ENCODE measurements around the gene STARD7.
A peak's percentile ranks its signal among the peaks of the same experiment; 100 is the strongest.

Gene STARD7

DNA sequence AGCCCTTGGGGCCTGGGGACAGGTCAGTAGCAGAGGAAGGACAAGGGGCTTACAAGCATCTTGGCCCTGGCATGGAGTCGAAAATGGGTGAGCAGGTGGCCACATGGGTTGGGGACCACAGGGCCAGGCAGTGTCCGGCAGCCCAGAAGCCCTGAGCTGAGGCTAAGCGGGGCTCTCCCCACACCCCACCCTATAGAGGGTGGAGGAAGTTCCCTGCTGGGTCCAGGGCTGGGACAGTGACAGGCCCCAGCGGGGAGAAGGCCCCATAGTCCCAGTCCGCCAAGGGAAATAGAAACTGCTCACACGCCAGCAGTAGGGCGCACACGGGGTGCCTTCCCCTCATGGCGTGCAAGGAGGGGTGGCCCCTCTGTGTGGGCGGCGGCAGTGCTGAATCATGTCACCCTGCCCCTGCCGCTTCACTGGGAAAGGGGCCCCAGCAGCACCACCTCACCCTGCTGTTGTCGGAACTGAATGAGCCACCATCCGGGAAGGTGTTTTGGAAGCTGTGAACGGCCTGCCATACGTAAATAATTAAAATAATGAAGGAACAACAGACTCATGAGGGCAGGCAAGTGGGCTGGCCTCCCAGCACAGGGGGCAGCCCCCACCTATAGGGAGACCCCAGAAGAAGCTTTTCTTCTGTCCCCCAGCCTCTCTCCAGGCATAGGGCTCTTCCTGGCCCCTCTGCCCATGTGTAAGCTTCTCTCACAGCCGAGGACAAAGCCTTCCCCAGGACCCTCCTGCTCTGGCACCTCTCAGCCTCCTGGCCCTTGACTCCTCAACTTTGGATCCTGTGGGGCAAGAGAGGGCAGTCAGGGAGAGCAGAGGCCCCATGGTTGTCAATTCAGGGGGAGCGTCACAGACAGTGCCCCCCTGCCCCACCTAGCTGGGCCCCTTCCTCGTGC, 50.7 kb downstream of the STARD7 start:
- peak; percentile 89 to 92 for DNase-seq
- TF ChIP-seq POLR2A (IDR thresholded peaks at IDR 0.05; ENCODE audit: low read length) (peak; percentile 72), GATA1 (IDR thresholded peaks at IDR 0.05; ENCODE audit: low read depth, low read length) (no peak)

DNA sequence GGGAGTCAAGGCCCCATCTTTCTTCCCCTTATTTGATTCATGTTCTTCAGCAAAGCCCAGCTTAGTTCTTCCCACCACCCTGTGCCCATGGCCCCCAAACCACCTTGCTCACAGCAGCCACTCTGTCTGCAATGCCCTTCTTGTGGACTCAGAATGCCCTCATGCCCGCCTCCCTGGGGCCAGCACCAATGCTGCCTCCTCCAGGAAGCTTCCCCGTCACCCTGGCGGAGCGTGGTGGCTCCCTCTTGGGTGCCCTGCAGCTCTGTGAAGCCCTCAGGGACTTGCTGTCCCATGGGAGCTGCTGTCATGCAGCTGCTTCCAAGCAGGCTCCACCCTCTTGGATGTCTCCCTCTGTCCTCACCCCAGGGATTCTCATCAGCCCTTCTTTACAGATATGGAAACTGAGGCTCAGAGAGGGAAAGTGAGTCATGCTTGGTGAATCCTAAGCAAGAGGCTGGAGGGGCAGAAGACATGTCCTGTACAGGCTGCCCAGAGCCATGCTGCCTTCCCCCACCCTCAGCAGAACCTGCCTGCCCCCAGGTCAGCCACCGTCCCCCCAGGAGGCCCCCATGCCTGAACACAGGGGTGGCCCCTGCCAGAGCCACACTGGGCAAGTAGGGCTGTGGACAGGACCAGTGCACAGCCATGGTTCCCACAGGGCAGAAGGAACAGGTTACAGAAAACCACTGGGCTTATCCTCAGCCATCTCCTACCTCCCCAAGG, 51.5 kb downstream of the STARD7 start:
- TF ChIP-seq GATA1 (IDR thresholded peaks at IDR 0.05; ENCODE audit: low read depth, low read length) (no peak), POLR2A (IDR thresholded peaks at IDR 0.05; ENCODE audit: low read length) (no peak)

DNA sequence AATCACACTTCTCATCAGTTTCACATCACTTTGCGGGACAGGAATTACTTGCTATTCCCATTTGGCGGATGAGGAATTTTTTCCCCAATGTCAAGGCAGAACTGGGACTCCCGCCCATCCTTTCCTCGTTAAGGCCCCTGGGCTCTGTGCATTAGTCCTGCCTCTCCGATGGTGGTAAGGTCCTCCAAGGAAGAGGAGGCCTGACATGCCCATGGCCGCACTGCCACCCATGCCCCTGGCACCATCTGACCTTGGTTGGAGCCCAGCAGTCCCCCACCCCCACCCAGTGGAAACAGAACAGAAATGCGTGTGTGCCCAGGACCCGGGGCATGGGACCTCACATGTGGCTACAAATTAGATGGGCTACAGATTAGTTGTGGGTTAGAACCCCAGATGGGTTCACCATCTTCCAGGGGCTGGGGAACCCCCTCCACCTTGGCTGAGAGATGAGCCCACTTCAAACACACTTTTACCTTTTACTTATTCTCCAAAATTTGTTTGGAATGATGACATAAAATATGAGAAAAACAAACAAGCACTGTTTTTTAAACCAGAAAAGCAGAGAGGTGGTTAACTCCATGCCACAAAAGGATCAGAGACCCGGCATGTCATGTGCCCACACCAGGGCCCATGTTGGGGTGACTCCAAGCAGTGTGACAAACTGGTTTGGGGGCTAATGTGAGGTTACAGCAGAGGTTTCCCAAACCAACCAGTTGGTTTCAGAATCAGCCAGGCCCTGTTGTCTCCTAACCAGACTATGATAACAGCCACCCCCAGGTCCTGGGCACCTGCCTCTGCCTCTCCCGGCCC, 52.4 kb downstream of the STARD7 start:
- DNase-seq, result no peak
- TF ChIP-seq POLR2A (IDR thresholded peaks at IDR 0.05; ENCODE audit: low read length) (no peak), GATA1 (IDR thresholded peaks at IDR 0.05; ENCODE audit: low read depth, low read length) (no peak)

More for the DNA sequence above, 51.5 kb downstream of the STARD7 start:
- DNase-seq, result peak in 1 of 2 experiments; percentile 47

DNA sequence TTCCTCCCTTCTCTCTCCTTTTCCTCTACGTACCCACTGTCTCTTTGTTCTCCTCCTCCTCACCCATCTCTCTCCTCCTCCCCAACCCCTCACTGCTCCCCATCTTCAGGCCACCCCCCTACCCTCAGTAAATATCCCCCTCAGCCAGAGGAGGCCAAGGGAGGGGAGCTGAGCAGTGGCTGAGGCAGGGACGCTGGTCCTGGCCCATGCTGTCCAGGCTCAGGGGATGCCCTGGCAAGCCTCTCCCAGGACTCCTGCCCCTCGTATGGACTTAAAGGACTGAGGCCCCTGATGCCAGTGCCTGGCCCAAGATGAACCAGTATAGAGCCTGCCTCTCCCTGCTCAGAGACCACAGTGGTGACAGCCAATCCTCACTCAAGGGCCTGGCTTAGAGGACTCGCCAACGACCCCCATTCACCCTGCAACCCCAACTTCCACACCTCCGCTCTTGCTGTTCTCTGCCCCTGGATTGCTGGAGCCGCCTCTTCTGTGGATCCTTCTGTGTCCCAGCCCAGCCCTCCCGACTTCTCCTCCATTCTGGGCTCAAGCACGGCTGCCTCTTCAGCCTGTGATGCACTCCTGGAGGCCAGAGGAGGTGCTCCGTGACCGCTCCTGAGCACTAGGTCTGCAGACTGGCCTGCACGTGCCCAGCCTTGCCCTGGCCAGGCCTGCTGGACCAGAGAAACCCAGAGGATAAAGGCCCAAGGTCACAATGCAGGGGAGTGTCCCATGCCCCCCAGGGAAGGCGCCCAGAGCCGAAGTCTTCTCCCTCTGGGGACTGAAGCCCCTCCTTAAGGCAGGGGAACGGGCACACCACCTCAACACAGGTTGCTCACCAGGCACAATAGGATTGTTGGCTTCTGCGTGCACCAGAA, 53.9 kb downstream of the STARD7 start:
- TF ChIP-seq POLR2A (IDR thresholded peaks at IDR 0.05; ENCODE audit: low read length) (no peak), GATA1 (IDR thresholded peaks at IDR 0.05; ENCODE audit: low read depth, low read length) (no peak)
- DNase-seq, result no peak

DNA sequence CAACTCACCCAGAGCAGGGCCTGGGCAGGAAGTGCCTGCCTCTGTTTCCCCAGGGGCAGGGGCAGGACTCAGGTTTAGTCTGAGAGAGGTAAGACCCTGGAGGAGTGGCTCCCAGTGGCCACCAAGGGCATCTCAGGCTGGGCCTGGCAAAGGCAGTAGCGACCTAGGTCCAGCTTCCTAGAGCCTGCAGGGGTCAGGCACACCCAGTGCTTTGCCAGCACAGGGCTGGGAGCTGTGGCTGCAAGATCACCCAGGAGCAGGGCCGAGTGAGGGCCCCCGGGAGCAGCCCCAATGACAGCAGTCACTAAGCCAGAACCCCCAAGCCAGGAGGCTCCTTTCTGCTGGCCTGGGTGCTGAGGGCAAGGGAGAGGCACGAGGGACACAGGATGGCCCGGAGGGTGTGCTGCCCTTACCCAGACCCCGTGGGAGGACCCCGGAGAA, 54.6 kb downstream of the STARD7 start:
- no peak for DNase-seq
- TF ChIP-seq POLR2A (IDR thresholded peaks at IDR 0.05; ENCODE audit: low read length) (no peak), GATA1 (IDR thresholded peaks at IDR 0.05; ENCODE audit: low read depth, low read length) (no peak)

DNA sequence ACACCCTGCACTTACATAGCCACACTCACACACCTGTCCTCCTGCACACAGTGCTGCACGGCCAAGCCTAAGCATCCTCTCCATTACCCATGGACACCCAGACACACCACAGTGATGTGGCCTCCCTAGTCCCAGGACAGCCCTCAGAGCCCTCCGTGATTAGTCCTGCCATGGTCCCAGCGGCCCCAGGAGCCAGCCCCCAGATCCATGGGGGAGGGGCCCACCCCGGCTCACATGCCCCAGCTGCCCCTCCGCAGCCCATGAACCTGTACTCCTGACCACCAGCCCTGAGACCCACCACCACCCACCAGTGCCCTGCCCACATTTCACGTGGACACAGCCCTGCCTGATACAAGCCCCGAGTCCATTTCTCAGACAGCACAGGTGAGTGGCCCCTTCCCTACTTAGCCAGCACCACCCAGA, 55.3 kb downstream of the STARD7 start:
- no peak for DNase-seq
- TF ChIP-seq POLR2A (IDR thresholded peaks at IDR 0.05; ENCODE audit: low read length) (no peak), GATA1 (IDR thresholded peaks at IDR 0.05; ENCODE audit: low read depth, low read length) (no peak)

DNA sequence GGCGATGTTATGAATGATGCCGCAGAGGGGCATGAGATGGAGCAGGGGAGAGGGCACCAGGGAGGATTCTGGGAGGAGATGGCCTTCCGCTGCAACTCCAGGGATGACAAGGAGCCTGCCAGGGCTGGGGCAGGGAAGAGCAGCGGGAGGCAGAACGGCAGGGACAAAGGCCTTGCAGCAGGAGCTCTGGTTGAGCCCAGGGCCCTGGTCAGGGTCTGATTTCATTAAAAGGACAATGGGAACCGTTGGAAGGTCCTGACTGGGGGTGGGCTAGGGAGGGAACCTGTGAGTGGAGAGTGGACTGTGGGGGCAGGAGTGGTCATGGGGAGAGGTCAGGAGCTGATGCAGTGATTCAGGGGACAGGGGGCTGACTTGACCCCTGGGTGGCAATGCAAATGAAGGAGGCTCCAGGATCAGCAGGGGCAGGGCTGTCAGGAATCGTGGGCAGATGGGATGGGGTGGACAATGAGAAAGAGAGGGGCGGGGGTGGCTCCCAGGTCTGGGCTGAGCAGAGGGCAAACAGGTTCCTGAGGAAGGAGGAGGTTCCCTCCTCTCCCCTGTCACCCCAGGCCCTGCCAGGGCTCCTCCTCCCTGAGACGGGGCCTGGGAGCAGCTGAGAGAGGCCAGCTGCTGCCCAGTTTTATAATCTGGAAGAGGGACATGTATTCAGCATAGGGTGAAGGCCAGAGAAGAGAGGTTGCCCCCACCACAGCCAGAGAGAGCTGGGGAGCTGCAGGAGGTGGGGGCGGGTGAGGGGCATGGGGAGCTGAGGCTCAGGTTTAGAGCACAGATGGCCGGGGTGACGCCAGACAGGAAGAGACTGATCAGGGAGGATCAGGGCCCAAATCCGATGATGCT, 56.1 kb downstream of the STARD7 start:
- TF ChIP-seq POLR2A (IDR thresholded peaks at IDR 0.05; ENCODE audit: low read length), result no peak
- no peak for TF ChIP-seq GATA1 (IDR thresholded peaks at IDR 0.05; ENCODE audit: low read depth, low read length)

DNA sequence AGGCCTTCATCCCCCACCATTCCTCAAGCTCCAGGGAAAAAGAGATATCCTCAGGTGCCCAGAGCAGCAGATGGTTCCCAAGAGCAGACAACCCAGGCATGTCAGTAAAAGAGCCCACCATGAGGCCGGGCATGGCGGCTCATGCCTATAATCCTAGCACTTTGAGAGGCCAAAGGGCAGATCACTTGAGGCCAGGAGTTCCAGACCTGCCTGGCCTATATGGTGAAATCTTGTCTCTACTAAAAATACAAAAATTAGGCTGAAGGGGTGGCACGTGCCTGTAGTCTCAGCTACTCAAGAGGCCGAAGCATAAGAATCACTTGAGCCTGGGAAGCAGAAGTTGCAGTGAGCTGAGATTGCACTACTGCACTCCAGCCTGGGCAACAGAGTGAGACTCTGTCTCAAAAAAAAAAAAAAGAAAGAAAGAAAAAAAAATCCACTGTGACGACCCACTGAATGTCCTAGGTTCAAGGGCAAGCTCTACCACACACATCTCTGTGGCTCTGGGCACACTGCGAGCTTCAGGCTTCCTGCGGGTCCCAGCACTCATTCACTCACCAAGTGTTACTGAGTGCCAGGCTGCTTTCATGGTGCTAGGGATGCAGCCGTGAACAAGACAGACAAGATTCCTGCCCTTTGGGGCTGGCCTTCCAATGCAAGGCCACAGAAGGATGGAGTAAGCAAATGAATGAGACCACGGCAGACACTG, 56.9 kb downstream of the STARD7 start:
- TF ChIP-seq GATA1 (IDR thresholded peaks at IDR 0.05; ENCODE audit: low read depth, low read length) (no peak), POLR2A (IDR thresholded peaks at IDR 0.05; ENCODE audit: low read length) (no peak)
- no peak for DNase-seq

More for the DNA sequence above, 56.1 kb downstream of the STARD7 start:
- DNase-seq, result no peak

DNA sequence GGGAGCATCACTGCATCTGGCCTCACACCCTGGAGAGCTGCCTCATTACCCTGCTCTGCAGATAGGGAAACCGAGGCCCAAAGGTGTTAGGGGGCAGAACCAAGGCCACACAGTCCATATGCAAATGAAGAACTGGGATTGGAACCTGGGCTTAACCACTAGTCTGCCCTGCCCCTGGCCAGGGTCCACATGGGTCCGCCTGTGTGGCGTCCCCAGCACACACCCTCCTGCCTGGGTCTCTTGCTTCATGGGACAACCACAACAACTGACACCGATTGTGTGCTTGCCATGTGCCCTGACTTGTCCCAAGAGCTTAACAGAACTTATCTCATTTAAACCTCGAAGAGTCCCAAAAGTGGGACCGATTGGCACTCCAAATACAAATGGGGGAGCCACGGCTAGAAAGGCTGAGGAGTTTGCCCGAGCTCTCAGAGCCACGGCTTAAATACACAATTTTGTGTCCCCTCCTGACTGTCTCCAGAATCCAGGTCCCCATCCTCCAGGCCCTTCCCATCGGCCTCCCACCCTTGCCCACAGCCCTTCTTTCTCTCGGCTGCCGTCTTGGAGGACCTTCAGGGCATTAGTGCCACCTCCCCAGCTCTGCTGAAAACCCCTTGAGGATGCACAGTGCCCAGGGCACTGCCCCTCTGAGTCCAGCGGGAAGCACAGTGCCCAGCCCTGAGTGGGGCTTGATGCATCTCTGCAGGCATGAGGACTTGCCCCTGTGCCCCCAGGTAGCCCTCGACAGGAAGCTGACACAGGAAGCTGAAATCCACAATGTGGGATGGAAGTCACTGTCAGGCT, 57.6 kb downstream of the STARD7 start:
- TF ChIP-seq POLR2A (IDR thresholded peaks at IDR 0.05; ENCODE audit: low read length), result no peak
- TF ChIP-seq GATA1 (IDR thresholded peaks at IDR 0.05; ENCODE audit: low read depth, low read length), result no peak
- no peak for DNase-seq

DNA sequence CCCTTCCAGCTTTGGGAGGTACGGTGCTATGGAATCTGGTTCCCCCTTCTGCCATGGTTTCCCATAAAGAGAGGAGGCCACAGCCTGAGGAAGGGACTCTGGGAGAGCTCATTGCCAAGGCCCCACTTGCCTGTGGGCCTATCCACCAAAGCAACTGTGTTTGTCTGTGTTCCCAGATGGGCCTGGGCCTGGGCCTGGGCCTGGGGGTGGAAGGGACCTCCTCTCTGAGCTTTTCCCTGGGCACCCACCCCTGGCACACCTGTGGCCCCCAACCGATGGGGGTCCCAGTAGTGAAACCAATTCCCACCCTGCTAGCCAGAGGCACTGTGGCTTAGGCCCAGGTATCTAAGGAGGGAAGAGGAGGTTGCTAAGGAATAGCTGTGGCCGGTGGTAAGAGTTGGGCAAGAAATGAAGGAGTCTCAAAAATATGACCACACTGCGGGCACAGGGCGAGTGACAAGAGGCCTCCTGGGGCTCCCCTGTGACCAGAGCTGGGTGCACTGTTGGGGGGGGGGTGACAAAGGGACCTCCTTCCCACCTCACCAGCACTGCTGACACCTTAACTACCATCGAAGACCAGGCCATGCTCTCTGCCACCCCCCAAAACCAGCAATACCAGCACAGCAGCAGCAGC, 58.5 kb downstream of the STARD7 start:
- DNase-seq, result no peak
- TF ChIP-seq GATA1 (IDR thresholded peaks at IDR 0.05; ENCODE audit: low read depth, low read length) (no peak), POLR2A (IDR thresholded peaks at IDR 0.05; ENCODE audit: low read length) (no peak)
